Smooth muscle cell (in vitro differentiated cells): Measurements from ENCODE around the gene XCL2. TPM values are rescaled to one million over a fixed set of nuclear protein-coding genes. Genes with fewer than 3 reads are reported as not detected.

ENCODE experiments used
- DNase-seq: peaks from one replicate; lab custom pipeline; 2025; ENCODE audit not compliant: unreplicated experiment; lab: John Stamatoyannopoulos, UW
- H2AFZ ChIP-seq: fragments of 200-600 bp; sonication (generic); 2 replicates; pipeline ENCODE4 v1.6.0; 2016; ENCODE audit warnings: antibody characterized with exemption, low read depth, mild to moderate bottlenecking
- H3F3A ChIP-seq: fragments of 200-600 bp; sonication (generic); 2 replicates; pipeline ENCODE4 v1.6.0; 2017; ENCODE audit warnings: antibody characterized with exemption, low read depth
- H3K27ac ChIP-seq: fragments of 200-600 bp; sonication (generic); 2 replicates; pipeline ENCODE4 v1.5.1; 2016; ENCODE audit warnings: low read depth, mild to moderate bottlenecking
- H3K27me3 ChIP-seq: fragments of 200-600 bp; sonication (generic); 2 replicates; pipeline ENCODE4 v1.6.1; 2016; ENCODE audit warnings: low read depth, mild to moderate bottlenecking
- H3K36me3 ChIP-seq: fragments of 200-600 bp; sonication (generic); 2 replicates; pipeline ENCODE4 v1.5.1; 2016; ENCODE audit warnings: low read depth
- H3K4me1 ChIP-seq: fragments of 200-600 bp; sonication (generic); 2 replicates; pipeline ENCODE4 v1.5.1; 2016; ENCODE audit warnings: low read depth
- H3K4me2 ChIP-seq: fragments of 200-600 bp; sonication (generic); 2 replicates; pipeline ENCODE4 v1.6.0; 2016; ENCODE audit warnings: mild to moderate bottlenecking
- H3K4me3 ChIP-seq: fragments of 200-600 bp; sonication (generic); 2 replicates; pipeline ENCODE4 v1.5.1; 2016; ENCODE audit warnings: mild to moderate bottlenecking
- H3K79me2 ChIP-seq: fragments of 200-600 bp; sonication (generic); 2 replicates; pipeline ENCODE4 v1.6.0; 2016; ENCODE audit warnings: low read depth, mild to moderate bottlenecking
- H3K9ac ChIP-seq: fragments of 200-600 bp; sonication (generic); 2 replicates; pipeline ENCODE4 v1.6.0; 2016; ENCODE audit warnings: low read depth
- H3K9me3 ChIP-seq: fragments of 200-600 bp; sonication (generic); replicated peaks from 2 replicates; pipeline ENCODE4 v1.5.1; 2016; ENCODE audit warnings: low read depth
- H4K20me1 ChIP-seq: fragments of 200-600 bp; sonication (generic); 2 replicates; pipeline ENCODE4 v1.6.0; 2016; ENCODE audit warnings: low read depth
- CTCF ChIP-seq: fragments of 200-600 bp; sonication (generic); IDR thresholded peaks from 2 replicates; pipeline ENCODE4 v1.5.1; 2017; ENCODE audit warnings: borderline replicate concordance, mild to moderate bottlenecking, antibody characterized with exemption; ENCODE audit not compliant: insufficient read depth, poor library complexity, severe bottlenecking
- WGBS: methylation state at CpG from one replicate; pipeline ENCODE4 v1.1.7; 2016; ENCODE audit warnings: low lambda C conversion rate; 5-methylcytosine and 5-hydroxymethylcytosine counted together
- polyA plus RNA-seq: library from polyadenylated mRNA; unstranded; fragments of >200 nt; fragmentation: Nextera tagmentation; extraction: Ambion mirVana; gene quantifications from 2 replicates; pipeline ENCODE4 v1.2.1, GENCODE V29; 2016
- total RNA-seq: library from RNA; depleted of rRNA; stranded (reverse); fragments of >200 nt; gene quantifications from 2 replicates; pipeline ENCODE4 v1.2.3, GENCODE V29; 2014

XCL2 gene
- total and polyA plus RNA-seq, 2 experiments from 2014 or later: not detected

- Histone ChIP-seq H3F3A (no peaks in the 10 kb centered on the region), H3K79me2 (no peaks in the 10 kb centered on the region), H3K9ac (no peak overlapping the region), H3K4me1 (no peaks in the 10 kb centered on the region), H2AFZ (no peak overlapping the region), H3K9me3 (no peaks in the 10 kb centered on the region), H3K27me3 (no peaks in the 10 kb centered on the region), H3K4me2 (no peak overlapping the region), H3K4me3 (no peak overlapping the region), H4K20me1 (no peaks in the 10 kb centered on the region), H3K27ac (no peak overlapping the region), H3K36me3 (no peaks in the 10 kb centered on the region)
- no peak for TF ChIP-seq CTCF
- 97% methylated on average over 2 of the region's 2 CpGs for WGBS
- DNase-seq: no peak
Measured at GRCh38 chr1:168531615-168532345, 12.0 kb downstream of the XCL2 start.

- no peak for TF ChIP-seq CTCF
- Histone ChIP-seq H3K4me2 (no peak overlapping the region), H3K4me1 (no peaks in the 10 kb centered on the region), H3K79me2 (no peaks in the 10 kb centered on the region), H4K20me1 (no peaks in the 10 kb centered on the region), H3K27me3 (no peaks in the 10 kb centered on the region), H3K36me3 (no peaks in the 10 kb centered on the region), H3K9ac (no peak overlapping the region), H3K4me3 (no peak overlapping the region), H3K27ac (no peak overlapping the region), H3F3A (no peaks in the 10 kb centered on the region), H2AFZ (no peak overlapping the region), H3K9me3 (no peaks in the 10 kb centered on the region)
- DNase-seq: no peak
- 97% methylated on average over 1 of the region's 1 CpG for WGBS
Measured at GRCh38 chr1:168529518-168529917, 14.3 kb downstream of the XCL2 start.

- WGBS: 91% methylated on average over 1 of the region's 1 CpG
- no peak overlapping the region for H2AFZ ChIP-seq
- H3K79me2 ChIP-seq: no peaks in the 10 kb centered on the region
- no peaks in the 10 kb centered on the region for H3K36me3 ChIP-seq
- no peaks in the 10 kb centered on the region for H3K9me3 ChIP-seq
- no peaks in the 10 kb centered on the region for H4K20me1 ChIP-seq
- H3K9ac ChIP-seq: no peak overlapping the region
- H3K4me2 ChIP-seq: no peak overlapping the region
- no peak for DNase-seq
- no peak overlapping the region for H3K4me3 ChIP-seq
- H3K27me3 ChIP-seq: no peaks in the 10 kb centered on the region
- TF ChIP-seq CTCF: no peak
- no peaks in the 10 kb centered on the region for H3F3A ChIP-seq
- H3K27ac ChIP-seq: no peak overlapping the region
- H3K4me1 ChIP-seq: no peaks in the 10 kb centered on the region
Measured at GRCh38 chr1:168521401-168522000, 22.3 kb downstream of the XCL2 start.
